Measurements from ENCODE around the gene LRP3. TPM values are rescaled to one million over a fixed set of nuclear protein-coding genes. Genes with fewer than 3 reads are reported as not detected.

Gene LRP3
- total RNA-seq, 1 experiment from 2014 or later = 29.0 TPM

GRCh38 chr19:33158365-33158764, 35.8 kb upstream of the LRP3 start:
- no peak for TF ChIP-seq SP1 (IDR thresholded peaks at IDR 0.05; ENCODE audit: low read depth)
- no peak for TF ChIP-seq TCF7L2 (IDR thresholded peaks at IDR 0.05; ENCODE audit: borderline replicate concordance, extremely low read depth, insufficient read depth, insufficient read length)
- TF ChIP-seq YY1 (IDR thresholded peaks at IDR 0.05; ENCODE audit: extremely low read depth, insufficient replicate concordance, low read depth, low read length) = no peak
- TF ChIP-seq EZH2 (IDR thresholded peaks at IDR 0.05) = no peak
- TF ChIP-seq JUND (IDR thresholded peaks at IDR 0.05) = no peak
- TF ChIP-seq EGR1 (IDR thresholded peaks at IDR 0.05; ENCODE audit: low read depth) = no peak
- TF ChIP-seq ELF1 (IDR thresholded peaks at IDR 0.05; ENCODE audit: borderline replicate concordance, low read depth) = no peak
- H3K4me1 ChIP-seq (ENCODE audit: control insufficient read depth in 1 of 2, insufficient read depth in 2 of 2, low read length in 2 of 2) = no peaks in the 10 kb centered on the region
- POLR2A ChIA-PET = no interaction called here
- no peak overlapping the region for H3K4me2 ChIP-seq (ENCODE audit: low read length)
- no peaks in the 10 kb centered on the region for H3K9me2 ChIP-seq (ENCODE audit: insufficient read depth)
- H4K20me1 ChIP-seq (ENCODE audit: insufficient read depth) = no peaks in the 10 kb centered on the region
- H3K27me3 ChIP-seq (ENCODE audit: insufficient read depth, low read length) = no peaks in the 10 kb centered on the region
- DNase-seq (ENCODE audit: low read depth, low spot score) = no peak
- no peak overlapping the region for H3K27ac ChIP-seq (ENCODE audit: low read depth, low read length)
- H3K36me3 ChIP-seq (ENCODE audit: control insufficient read depth in 1 of 2, insufficient read depth in 2 of 2, low read length in 2 of 2) = no peaks in the 10 kb centered on the region
- ATAC-seq = no peak
- no peak overlapping the region for H2AFZ ChIP-seq (ENCODE audit: low read depth, low read length, poor library complexity, severe bottlenecking)
- RAD21 ChIA-PET (ENCODE audit: low non-redundant PET in 1 of 2, low total read pairs in 2 of 2, uncharacterized antibody in 2 of 2, unreplicated experiment in 2 of 2) = no interaction called here
- intact Hi-C loops (cut with micrococcal nuclease) = no loop called here
- BruUV-seq (replicated peaks) = no TSS peak
- CTCF ChIA-PET = no interaction called here
- no peak overlapping the region for H3K4me3 ChIP-seq (replicated peaks in 1 of 2; ENCODE audit: low read depth in 1 of 2, low read length in 2 of 2)
- H3K9me3 ChIP-seq (ENCODE audit: control insufficient read depth in 1 of 2, insufficient read depth in 1 of 2, low read depth in 1 of 2, low read length in 2 of 2) = no peaks in the 10 kb centered on the region
- no peak overlapping the region for H3K9ac ChIP-seq (ENCODE audit: low read length)
- H3K79me2 ChIP-seq (ENCODE audit: insufficient read depth, low read length) = no peaks in the 10 kb centered on the region

GRCh38 chr19:33159149-33159548, 35.0 kb upstream of the LRP3 start:
- Histone ChIP-seq H2AFZ (ENCODE audit: low read depth, low read length, poor library complexity, severe bottlenecking) (no peak overlapping the region), H3K4me3 (replicated peaks in 1 of 2; ENCODE audit: low read depth in 1 of 2, low read length in 2 of 2) (no peak overlapping the region), H4K20me1 (ENCODE audit: insufficient read depth) (no peaks in the 10 kb centered on the region), H3K9ac (ENCODE audit: low read length) (no peak overlapping the region), H3K9me3 (ENCODE audit: control insufficient read depth in 1 of 2, insufficient read depth in 1 of 2, low read depth in 1 of 2, low read length in 2 of 2) (no peaks in the 10 kb centered on the region), H3K4me1 (ENCODE audit: control insufficient read depth in 1 of 2, insufficient read depth in 2 of 2, low read length in 2 of 2) (no peaks in the 10 kb centered on the region), H3K27me3 (ENCODE audit: insufficient read depth, low read length) (no peaks in the 10 kb centered on the region), H3K9me2 (ENCODE audit: insufficient read depth) (no peaks in the 10 kb centered on the region), H3K79me2 (ENCODE audit: insufficient read depth, low read length) (no peaks in the 10 kb centered on the region), H3K36me3 (ENCODE audit: control insufficient read depth in 1 of 2, insufficient read depth in 2 of 2, low read length in 2 of 2) (no peaks in the 10 kb centered on the region), H3K4me2 (ENCODE audit: low read length) (no peak overlapping the region), H3K27ac (ENCODE audit: low read depth, low read length) (no peak overlapping the region)
- ATAC-seq (no peak), DNase-seq (ENCODE audit: low read depth, low spot score) (no peak)
- ChIA-PET CTCF (no interaction called here), POLR2A (no interaction called here), RAD21 (ENCODE audit: low non-redundant PET in 1 of 2, low total read pairs in 2 of 2, uncharacterized antibody in 2 of 2, unreplicated experiment in 2 of 2) (no interaction called here)
- intact Hi-C loops (cut with micrococcal nuclease) = no loop called here
- TF ChIP-seq EGR1 (IDR thresholded peaks at IDR 0.05; ENCODE audit: low read depth) = no peak
- no peak for TF ChIP-seq TCF7L2 (IDR thresholded peaks at IDR 0.05; ENCODE audit: borderline replicate concordance, extremely low read depth, insufficient read depth, insufficient read length)
- TF ChIP-seq FOSL1 (IDR thresholded peaks at IDR 0.05; ENCODE audit: low read depth) = no peak
- TF ChIP-seq JUND (IDR thresholded peaks at IDR 0.05) = no peak
- TF ChIP-seq ZFX (IDR thresholded peaks at IDR 0.05) = no peak
- TF ChIP-seq ZNF274 (IDR thresholded peaks at IDR 0.05; ENCODE audit: low read depth, low read length) = no peak
- no peak for TF ChIP-seq POLR2AphosphoS5 (IDR thresholded peaks at IDR 0.05; ENCODE audit: low read depth, low read length)
- no peak for TF ChIP-seq SP1 (IDR thresholded peaks at IDR 0.05; ENCODE audit: low read depth)
- TF ChIP-seq CTCF (IDR thresholded peaks at IDR 0.05 in 2 of 3, conservative IDR thresholded peaks at IDR 0.05 in 1 of 3; ENCODE audit: borderline replicate concordance in 1 of 3, insufficient read depth in 1 of 3, low read depth in 2 of 3, low read length in 2 of 3) = no peak
- no peak for TF ChIP-seq CBX3 (IDR thresholded peaks at IDR 0.05; ENCODE audit: low read depth)
- no peak for TF ChIP-seq POLR2A (IDR thresholded peaks at IDR 0.05; ENCODE audit: borderline replicate concordance, extremely low read depth, insufficient read depth, insufficient read length)
- no peak for TF ChIP-seq RAD21 (IDR thresholded peaks at IDR 0.05; ENCODE audit: low read depth)
- BruUV-seq (replicated peaks) = no TSS peak

All from HCT116 (cell line).